D721Med (cell line): ENCODE measurements around the gene CLGN.
"Not testable (repeated sequence)": the region's sequence is repeated elsewhere in the genome, so short reads cannot be mapped to it uniquely, and the experiment has no call there.

ENCODE experiments used
- DNase-seq: peaks from one replicate; pipeline ENCODE4 v3.0.0; 2011; ENCODE audit warnings: low spot score; ENCODE audit not compliant: insufficient read length
- FAIRE-seq: peaks from 2 replicates; lab custom pipeline; 2011; peaks lifted over from hg19 to GRCh38; lab: Jason Lieb, UNC
- TF ChIP-seq, protein P1 (sequence below): IDR thresholded peaks from 2 replicates; pipeline ENCODE4 v1.5.1; 2012; ENCODE audit warnings: mild to moderate bottlenecking, control low read depth; ENCODE audit not compliant: insufficient read depth; ENCODE audit errors: missing control alignments

The CLGN gene

DNA sequence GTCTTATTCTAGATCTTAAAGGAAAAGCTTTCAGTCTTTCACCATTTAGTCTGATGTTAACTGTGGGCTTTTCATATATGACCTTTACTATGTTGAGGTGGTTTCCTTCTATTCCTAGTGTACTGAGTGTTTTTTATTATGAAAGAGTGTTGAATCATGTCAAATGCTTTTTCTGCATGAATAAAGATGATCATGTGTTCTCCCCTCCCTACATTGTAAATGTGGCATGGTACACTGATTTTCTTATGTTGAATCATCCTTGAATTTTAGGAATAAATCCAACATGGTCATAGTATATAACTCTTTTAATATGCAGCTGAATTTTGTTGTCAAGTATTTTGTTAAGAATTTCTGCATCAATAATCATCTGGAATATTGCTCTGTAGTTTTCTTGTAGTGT lies 4.3 kb downstream of the CLGN start:
- TF ChIP-seq, protein P1, sequence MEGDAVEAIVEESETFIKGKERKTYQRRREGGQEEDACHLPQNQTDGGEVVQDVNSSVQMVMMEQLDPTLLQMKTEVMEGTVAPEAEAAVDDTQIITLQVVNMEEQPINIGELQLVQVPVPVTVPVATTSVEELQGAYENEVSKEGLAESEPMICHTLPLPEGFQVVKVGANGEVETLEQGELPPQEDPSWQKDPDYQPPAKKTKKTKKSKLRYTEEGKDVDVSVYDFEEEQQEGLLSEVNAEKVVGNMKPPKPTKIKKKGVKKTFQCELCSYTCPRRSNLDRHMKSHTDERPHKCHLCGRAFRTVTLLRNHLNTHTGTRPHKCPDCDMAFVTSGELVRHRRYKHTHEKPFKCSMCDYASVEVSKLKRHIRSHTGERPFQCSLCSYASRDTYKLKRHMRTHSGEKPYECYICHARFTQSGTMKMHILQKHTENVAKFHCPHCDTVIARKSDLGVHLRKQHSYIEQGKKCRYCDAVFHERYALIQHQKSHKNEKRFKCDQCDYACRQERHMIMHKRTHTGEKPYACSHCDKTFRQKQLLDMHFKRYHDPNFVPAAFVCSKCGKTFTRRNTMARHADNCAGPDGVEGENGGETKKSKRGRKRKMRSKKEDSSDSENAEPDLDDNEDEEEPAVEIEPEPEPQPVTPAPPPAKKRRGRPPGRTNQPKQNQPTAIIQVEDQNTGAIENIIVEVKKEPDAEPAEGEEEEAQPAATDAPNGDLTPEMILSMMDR, result no peak

DNA sequence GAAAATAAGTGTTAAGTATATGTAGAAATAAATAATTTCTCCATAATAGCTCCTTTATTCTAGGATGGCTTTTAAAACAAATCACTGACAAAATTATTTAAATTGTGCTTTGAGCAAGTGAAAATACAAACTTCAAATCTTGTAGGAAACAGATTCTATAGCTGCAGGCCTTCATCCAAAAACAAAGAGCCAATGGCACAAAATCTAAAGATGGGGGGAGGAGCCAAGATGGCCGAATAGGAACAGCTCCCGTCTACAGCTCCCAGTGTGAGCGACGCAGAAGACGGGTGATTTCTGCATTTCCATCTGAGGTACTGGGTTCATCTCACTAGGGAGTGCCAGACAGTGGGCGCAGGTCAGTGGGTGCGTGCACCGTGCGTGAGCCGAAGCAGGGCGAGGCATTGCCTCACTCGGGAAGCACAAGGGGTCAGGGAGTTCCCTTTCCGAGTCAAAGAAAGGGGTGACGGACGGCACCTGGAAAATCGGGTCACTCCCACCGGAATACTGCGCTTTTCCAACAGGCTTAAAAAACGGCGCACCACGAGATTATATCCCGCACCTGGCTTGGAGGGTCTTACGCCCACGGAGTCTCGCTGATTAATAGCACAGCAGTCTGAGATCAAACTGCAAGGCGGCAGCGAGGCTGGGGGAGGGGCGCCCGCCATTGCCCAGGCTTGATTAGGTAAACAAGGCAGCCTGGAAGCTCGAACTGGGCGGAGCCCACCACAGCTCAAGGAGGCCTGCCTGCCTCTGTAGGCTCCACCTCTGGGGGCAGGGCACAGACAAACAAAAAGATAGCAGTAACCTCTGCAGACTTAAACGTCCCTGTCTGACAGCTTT lies 14.1 kb downstream of the CLGN start:
- not testable (repeated sequence) for DNase-seq

More for the DNA sequence above, 4.3 kb downstream of the CLGN start:
- DNase-seq (no peak), FAIRE-seq (no peak)

DNA sequence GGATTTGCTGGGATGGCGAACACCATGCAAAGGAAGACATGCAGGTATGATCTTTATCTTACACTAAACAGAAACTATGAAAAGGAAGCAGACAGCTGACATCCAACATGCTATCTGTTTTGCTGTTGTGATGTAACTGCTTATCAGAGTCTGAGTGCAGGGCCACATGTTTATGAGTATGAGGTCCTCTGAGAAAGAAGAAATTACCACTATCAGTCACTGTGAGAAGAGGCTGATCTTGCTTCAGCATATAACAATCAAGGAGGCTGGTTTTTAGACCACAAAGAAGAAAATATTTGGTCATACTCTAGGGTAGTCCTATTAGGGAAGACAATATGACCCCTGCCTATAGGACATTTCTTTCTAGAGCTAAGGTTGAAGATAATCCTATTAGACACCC lies 18.5 kb downstream of the CLGN start:
- FAIRE-seq, result no peak
- DNase-seq, result no peak
- TF ChIP-seq, protein P1, result no peak

More for the DNA sequence above, 14.1 kb downstream of the CLGN start:
- FAIRE-seq, result not testable (repeated sequence)

DNA sequence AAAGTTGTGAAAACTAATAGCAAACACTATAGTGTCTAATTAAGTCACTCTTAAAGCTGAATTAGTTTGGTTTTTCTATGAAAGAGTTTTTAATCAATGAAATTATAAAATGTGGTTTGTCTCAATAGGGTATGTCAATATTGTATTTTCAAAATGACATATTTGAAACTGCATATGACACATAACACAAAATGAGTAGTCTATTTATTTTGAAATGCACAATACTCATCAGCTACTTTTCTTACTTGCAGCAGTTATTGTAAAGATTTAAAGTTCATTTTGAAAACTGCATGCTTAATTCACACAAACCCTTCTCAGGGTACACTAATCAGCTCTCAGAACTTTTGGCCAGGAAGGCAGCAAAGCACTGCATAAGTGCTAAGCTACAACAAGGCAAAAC lies 21.2 kb downstream of the CLGN start:
- TF ChIP-seq, protein P1, result no peak
- FAIRE-seq (no peak), DNase-seq (no peak)

DNA sequence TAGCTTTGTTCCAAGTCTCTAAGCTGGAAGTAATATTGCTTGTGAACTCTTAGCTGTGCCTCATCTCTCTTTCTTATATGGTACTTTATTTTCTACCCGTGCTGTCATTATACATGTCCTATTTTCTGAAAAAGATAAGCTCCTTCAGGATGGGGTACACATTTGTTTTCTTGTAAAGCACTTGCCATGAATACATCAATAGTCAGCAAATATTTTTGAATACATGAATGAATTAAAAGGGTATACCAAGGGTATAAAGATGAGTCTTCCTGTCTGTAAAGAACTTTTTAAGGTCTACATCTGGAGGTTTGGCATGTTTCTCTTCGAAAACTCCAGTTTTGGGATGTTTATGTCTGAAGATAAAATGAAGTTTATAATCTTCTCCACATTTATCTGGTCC lies 27.3 kb downstream of the CLGN start:
- FAIRE-seq, result peak; percentile 32
- TF ChIP-seq, protein P1, result no peak
- DNase-seq, result no peak

DNA sequence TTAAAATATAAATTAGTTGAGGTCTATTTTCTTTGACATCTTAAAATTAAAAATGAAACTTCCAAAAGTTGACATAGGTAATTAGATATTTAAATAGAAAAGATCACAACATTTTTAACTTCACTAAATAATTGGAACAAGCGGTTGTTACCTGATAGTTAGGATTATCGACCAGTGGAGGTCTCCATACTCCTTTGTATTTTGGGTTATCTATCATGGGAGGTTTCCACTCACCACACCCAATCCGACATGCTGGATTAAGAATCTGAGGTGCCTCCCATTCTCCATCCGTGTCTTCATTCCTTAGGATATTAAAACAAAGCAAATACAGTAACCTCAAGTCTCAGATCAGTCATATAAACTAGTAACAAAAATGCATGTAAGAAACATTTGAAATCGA lies 31.8 kb downstream of the CLGN start:
- no peak for DNase-seq
- no peak for FAIRE-seq
- TF ChIP-seq, protein P1, result peak; percentile 9

DNA sequence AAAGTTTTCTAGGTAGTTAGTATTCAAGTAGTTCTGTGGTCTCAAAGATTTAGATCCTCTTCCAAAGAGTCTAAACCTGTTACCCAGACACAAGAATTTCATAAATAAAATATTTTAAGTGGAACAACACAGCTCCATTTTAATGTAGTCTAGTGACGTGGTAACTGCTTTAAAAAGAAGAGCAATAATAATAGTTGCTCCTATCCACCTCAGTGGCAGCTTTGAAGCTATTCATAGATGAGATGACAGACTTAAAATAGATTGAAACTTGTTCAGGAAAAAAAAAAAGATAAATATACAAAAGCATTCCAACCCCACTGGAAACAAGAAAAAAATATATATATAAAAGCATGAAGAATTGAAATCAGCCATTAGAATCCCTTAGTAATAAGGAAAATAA lies 39.4 kb downstream of the CLGN start:
- FAIRE-seq, result no peak

More for the DNA sequence above, 39.4 kb downstream of the CLGN start:
- TF ChIP-seq, protein P1, result no peak
- no peak for DNase-seq
